H9 (cell line): Measurements from ENCODE around the gene IPO11. TPM values are rescaled to one million over a fixed set of nuclear protein-coding genes. Genes with fewer than 3 reads are reported as not detected.

ENCODE experiments used
- DNase-seq: peaks from one replicate; pipeline ENCODE4 v3.0.0-alpha.2; 2017
- H2AFZ ChIP-seq: one replicate; pipeline ENCODE4 v1.6.1; 2013; ENCODE audit warnings: mild to moderate bottlenecking, low read length, control low read depth, moderate library complexity
- H2AK5ac ChIP-seq: 2 replicates; pipeline ENCODE4 v1.6.1; 2013; ENCODE audit warnings: low read length, control low read depth, mixed read lengths; ENCODE audit not compliant: insufficient read length
- H2BK120ac ChIP-seq: one replicate; pipeline ENCODE4 v1.6.1; 2013; ENCODE audit warnings: low read depth, mild to moderate bottlenecking, low read length, control low read depth, inconsistent platforms; ENCODE audit not compliant: poor library complexity, severe bottlenecking
- H2BK12ac ChIP-seq: 2 replicates; pipeline ENCODE4 v1.6.1; 2013; ENCODE audit warnings: low read length, control low read depth, mixed read lengths, low read depth; ENCODE audit not compliant: insufficient read length
- H2BK15ac ChIP-seq: 2 replicates; pipeline ENCODE4 v1.6.1; 2013; ENCODE audit warnings: low read depth, low read length, control low read depth
- H2BK20ac ChIP-seq: one replicate; pipeline ENCODE4 v1.6.1; 2013; ENCODE audit warnings: low read depth, mild to moderate bottlenecking, low read length, control low read depth, inconsistent platforms; ENCODE audit not compliant: poor library complexity, severe bottlenecking
- H2BK5ac ChIP-seq: 2 replicates; pipeline ENCODE4 v1.6.1; 2013; ENCODE audit warnings: low read length, control low read depth, mixed read lengths; ENCODE audit not compliant: insufficient read length
- H3K14ac ChIP-seq: 2 replicates; pipeline ENCODE4 v1.6.1; 2013; ENCODE audit warnings: low read length, control low read depth; ENCODE audit not compliant: insufficient read depth
- H3K18ac ChIP-seq: 2 replicates; pipeline ENCODE4 v1.6.1; 2013; ENCODE audit warnings: low read depth, mild to moderate bottlenecking, mixed read lengths, low read length, control low read depth; ENCODE audit not compliant: insufficient read length
- H3K23ac ChIP-seq: 2 replicates; pipeline ENCODE4 v1.6.1; 2013; ENCODE audit warnings: low read length, control low read depth, mixed read lengths, low read depth; ENCODE audit not compliant: insufficient read length
- H3K23me2 ChIP-seq: 2 replicates; pipeline ENCODE4 v1.6.1; 2013; ENCODE audit warnings: low read depth, mild to moderate bottlenecking, mixed read lengths, low read length, control low read depth; ENCODE audit not compliant: insufficient read length, poor library complexity, severe bottlenecking
- H3K27ac ChIP-seq: 2 replicates; pipeline ENCODE4 v1.5.1; 2013; ENCODE audit warnings: low read length, control low read depth, mixed read lengths, low read depth; ENCODE audit not compliant: insufficient read length
- H3K27me3 ChIP-seq: 2 replicates; pipeline ENCODE4 v1.6.1; 2013; ENCODE audit warnings: low read length, control low read depth, inconsistent platforms; ENCODE audit not compliant: insufficient read depth
- H3K4ac ChIP-seq: 2 replicates; pipeline ENCODE4 v1.6.1; 2013; ENCODE audit warnings: low read depth, mild to moderate bottlenecking, control low read depth, inconsistent platforms, low read length, moderate library complexity
- H3K4me1 ChIP-seq: 2 replicates; pipeline ENCODE4 v1.6.1; 2013; ENCODE audit warnings: low read length, control low read depth, inconsistent platforms; ENCODE audit not compliant: insufficient read depth
- H3K4me2 ChIP-seq: 2 replicates; pipeline ENCODE4 v1.6.1; 2013; ENCODE audit warnings: low read length, control low read depth, mixed read lengths; ENCODE audit not compliant: insufficient read length, insufficient read depth
- H3K56ac ChIP-seq: 2 replicates; pipeline ENCODE4 v1.6.1; 2013; ENCODE audit warnings: low read depth, mild to moderate bottlenecking, mixed read lengths, low read length, control low read depth; ENCODE audit not compliant: insufficient read length
- H3K79me1 ChIP-seq: 2 replicates; pipeline ENCODE4 v1.6.1; 2013; ENCODE audit warnings: low read depth, mild to moderate bottlenecking, moderate library complexity, low read length, control low read depth, inconsistent platforms; ENCODE audit not compliant: insufficient read depth, poor library complexity, severe bottlenecking
- H3K79me2 ChIP-seq: 2 replicates; pipeline ENCODE4 v1.6.1; 2013; ENCODE audit warnings: low read length, control low read depth, inconsistent platforms; ENCODE audit not compliant: insufficient read depth
- H3K9ac ChIP-seq: 2 replicates; pipeline ENCODE4 v1.6.1; 2013; ENCODE audit warnings: low read length, control low read depth, mixed read lengths; ENCODE audit not compliant: insufficient read length; ENCODE audit errors: extremely low read depth
- H3K9me3 ChIP-seq: one replicate; pipeline ENCODE4 v1.6.1; 2013; ENCODE audit warnings: low read depth, low read length, inconsistent platforms; ENCODE audit not compliant: control insufficient read depth
- H3T11ph ChIP-seq: one replicate; pipeline ENCODE4 v1.6.1; 2013; ENCODE audit warnings: mild to moderate bottlenecking, low read length, control low read depth, inconsistent platforms
- H4K20me1 ChIP-seq: one replicate; pipeline ENCODE4 v1.6.1; 2013; ENCODE audit not compliant: control insufficient read depth, insufficient read length, insufficient read depth
- H4K5ac ChIP-seq: 2 replicates; pipeline ENCODE4 v1.6.1; 2013; ENCODE audit warnings: low read depth, mild to moderate bottlenecking, mixed read lengths, low read length, control low read depth; ENCODE audit not compliant: insufficient read length
- H4K8ac ChIP-seq: replicated peaks from 2 replicates; pipeline ENCODE4 v1.6.1; 2013; ENCODE audit warnings: low read length, control low read depth, mixed read lengths, low read depth; ENCODE audit not compliant: insufficient read length
- H4K91ac ChIP-seq: 2 replicates; pipeline ENCODE4 v1.6.1; 2013; ENCODE audit warnings: low read depth, mild to moderate bottlenecking, moderate library complexity, mixed read lengths, low read length, control low read depth; ENCODE audit not compliant: insufficient read length
- H3K27ac Mint-ChIP-seq, 3 experiments: 2 replicates in 2 of 3; 3 replicates in 1 of 3; pipeline ENCODE4 v1.8.0; 2020 to 2021; ENCODE audit warnings: mixed read lengths in 3 of 3, mild to moderate bottlenecking in 1 of 3, moderate library complexity in 1 of 3
- H3K27me3 Mint-ChIP-seq: 2 replicates; pipeline ENCODE4 v1.8.0; 2021; ENCODE audit warnings: low read depth, mild to moderate bottlenecking, moderate library complexity, mixed read lengths
- H3K36me3 Mint-ChIP-seq, 3 experiments: 2 replicates in 2 of 3; 3 replicates in 1 of 3; pipeline ENCODE4 v1.8.0; 2020 to 2021; ENCODE audit warnings: low read depth in 3 of 3, mixed read lengths in 3 of 3; ENCODE audit not compliant: insufficient read depth in 1 of 3
- H3K4me1 Mint-ChIP-seq, 2 experiments: 2 replicates each; pipeline ENCODE4 v1.8.0; 2020; ENCODE audit warnings: mixed read lengths in 2 of 2
- H3K4me3 Mint-ChIP-seq, 2 experiments: 2 replicates in 1 of 2; 3 replicates in 1 of 2; pipeline ENCODE4 v1.8.0; 2020 to 2021; ENCODE audit warnings: mild to moderate bottlenecking in 2 of 2, mixed read lengths in 2 of 2, moderate library complexity in 1 of 2
- H3K9me3 Mint-ChIP-seq, 2 experiments: 2 replicates in 1 of 2; 3 replicates in 1 of 2; pipeline ENCODE4 v1.8.0; 2020; ENCODE audit warnings: mild to moderate bottlenecking in 2 of 2, mixed read lengths in 2 of 2, moderate library complexity in 1 of 2
- CTCF ChIP-seq: fragments of 200-600 bp; sonication (generic); conservative IDR thresholded peaks from 3 replicates; pipeline ENCODE4 v1.8.0; 2021; ENCODE audit warnings: antibody characterized with exemption, mild to moderate bottlenecking
- WGBS: extraction: QIAGEN DNeasy Blood & Tissue Kit; methylation state at CpG from one replicate; pipeline ENCODE4 v1.1.7; 2013; ENCODE audit warnings: missing lambda C conversion rate, low lambda C conversion rate, mixed read lengths; ENCODE audit not compliant: insufficient read length; ENCODE audit errors: extremely low coverage; 5-methylcytosine and 5-hydroxymethylcytosine counted together
- total RNA-seq: library from RNA; stranded (reverse); gene quantifications from 2 replicates; pipeline ENCODE4 v1.2.1, GENCODE V29; 2021

IPO11 gene
- total RNA-seq, 1 experiment from 2014 or later: 63.0 TPM

- no peak overlapping the region for H3K4ac ChIP-seq
- H3K79me2 ChIP-seq: no peaks in the 10 kb centered on the region
- no peak for DNase-seq
- H3K14ac ChIP-seq: no peak overlapping the region
- H3K4me1 ChIP-seq: no peaks in the 10 kb centered on the region
- H3K27ac ChIP-seq: no peak overlapping the region
- H3T11ph ChIP-seq: no peak overlapping the region
- no peak overlapping the region for H4K91ac ChIP-seq
- no peak overlapping the region for H2AFZ ChIP-seq
- H4K20me1 ChIP-seq: no peaks in the 10 kb centered on the region
- no peak overlapping the region for H2BK5ac ChIP-seq
- H3K36me3 Mint-ChIP-seq: peaks cover 11 to 68% (median 46%) of the 10 kb centered on the region in 3 experiments; a peak in 6 of 7 replicates
- H4K8ac ChIP-seq: no peak overlapping the region
- H3K4me1 Mint-ChIP-seq: no peaks in the 10 kb centered on the region
- H2BK15ac ChIP-seq: no peak overlapping the region
- WGBS: no CpG with 5 or more reads among the region's 2 CpGs
- H3K18ac ChIP-seq: no peak overlapping the region
- H2BK20ac ChIP-seq: no peak overlapping the region
- TF ChIP-seq CTCF: no peak
- H3K27ac Mint-ChIP-seq: no peak overlapping the region
- no peaks in the 10 kb centered on the region for H3K27me3 Mint-ChIP-seq
- no peak overlapping the region for H3K4me3 Mint-ChIP-seq
- H3K27me3 ChIP-seq: no peaks in the 10 kb centered on the region
- H3K56ac ChIP-seq: no peak overlapping the region
- no peak overlapping the region for H2BK12ac ChIP-seq
- no peak overlapping the region for H2BK120ac ChIP-seq
- no peaks in the 10 kb centered on the region for H3K9me3 ChIP-seq
- H3K23ac ChIP-seq: no peak overlapping the region
- no peak overlapping the region for H3K9ac ChIP-seq
- no peaks in the 10 kb centered on the region for H3K9me3 Mint-ChIP-seq
- no peak overlapping the region for H4K5ac ChIP-seq
- no peak overlapping the region for H3K4me2 ChIP-seq
- no peaks in the 10 kb centered on the region for H3K23me2 ChIP-seq
- no peak overlapping the region for H2AK5ac ChIP-seq
- no peaks in the 10 kb centered on the region for H3K79me1 ChIP-seq
Observed at GRCh38 chr5:62385816-62386400, 26.7 kb upstream of the IPO11 start.
